Measurements from ENCODE around the gene PIAS2.

- TF ChIP-seq, protein P1, sequence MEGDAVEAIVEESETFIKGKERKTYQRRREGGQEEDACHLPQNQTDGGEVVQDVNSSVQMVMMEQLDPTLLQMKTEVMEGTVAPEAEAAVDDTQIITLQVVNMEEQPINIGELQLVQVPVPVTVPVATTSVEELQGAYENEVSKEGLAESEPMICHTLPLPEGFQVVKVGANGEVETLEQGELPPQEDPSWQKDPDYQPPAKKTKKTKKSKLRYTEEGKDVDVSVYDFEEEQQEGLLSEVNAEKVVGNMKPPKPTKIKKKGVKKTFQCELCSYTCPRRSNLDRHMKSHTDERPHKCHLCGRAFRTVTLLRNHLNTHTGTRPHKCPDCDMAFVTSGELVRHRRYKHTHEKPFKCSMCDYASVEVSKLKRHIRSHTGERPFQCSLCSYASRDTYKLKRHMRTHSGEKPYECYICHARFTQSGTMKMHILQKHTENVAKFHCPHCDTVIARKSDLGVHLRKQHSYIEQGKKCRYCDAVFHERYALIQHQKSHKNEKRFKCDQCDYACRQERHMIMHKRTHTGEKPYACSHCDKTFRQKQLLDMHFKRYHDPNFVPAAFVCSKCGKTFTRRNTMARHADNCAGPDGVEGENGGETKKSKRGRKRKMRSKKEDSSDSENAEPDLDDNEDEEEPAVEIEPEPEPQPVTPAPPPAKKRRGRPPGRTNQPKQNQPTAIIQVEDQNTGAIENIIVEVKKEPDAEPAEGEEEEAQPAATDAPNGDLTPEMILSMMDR (IDR thresholded peaks at IDR 0.05), result no peak
- no peak for TF ChIP-seq POLR2A (IDR thresholded peaks at IDR 0.05)
Measured at GRCh38 chr18:46868169-46868921, 49.0 kb downstream of the PIAS2 start.
